Lung (tissue), 12 donors: Measurements from ENCODE around the gene CASS4. TPM values are rescaled to one million over a fixed set of nuclear protein-coding genes. Genes with fewer than 3 reads are reported as not detected.
"Not testable (repeated sequence)": the region's sequence is repeated elsewhere in the genome, so short reads cannot be mapped to it uniquely, and the experiment has no call there.

Experiments used
- ATAC-seq: fragments of 200-7000 bp; cut with Tn5 transposase; one replicate; pipeline ENCODE4 v1.9.1; 2020; ENCODE audit warnings: moderate number of reproducible peaks; ENCODE audit not compliant: insufficient read depth, low FRiP score
- DNase-seq, 3 donors: peaks; one replicate each; pipeline ENCODE4 v3.0.0-alpha.2; 2013 to 2017
- H3K27ac ChIP-seq, 2 donors: one replicate each; pipeline ENCODE4 v1.5.1; 2013; ENCODE audit warnings: mild to moderate bottlenecking in 2 of 2, moderate library complexity in 2 of 2, control low read depth in 1 of 2, inconsistent platforms in 1 of 2, low read depth in 1 of 2, low read length in 1 of 2
- H3K27me3 ChIP-seq, 3 donors: one replicate each; pipeline ENCODE4 v1.5.1; 2013; ENCODE audit warnings: low read length in 2 of 3; ENCODE audit not compliant: control insufficient read depth in 3 of 3, insufficient read depth in 3 of 3
- H3K36me3 ChIP-seq, 4 donors: one replicate each; pipeline ENCODE4 v1.5.1; 2013; ENCODE audit warnings: low read length in 4 of 4, mild to moderate bottlenecking in 1 of 4, moderate library complexity in 1 of 4; ENCODE audit not compliant: control insufficient read depth in 4 of 4, insufficient read depth in 4 of 4
- H3K4me1 ChIP-seq, 5 donors: one replicate each; pipeline ENCODE4 v1.5.1; 2013; ENCODE audit warnings: low read length in 5 of 5, mild to moderate bottlenecking in 2 of 5, moderate library complexity in 1 of 5; ENCODE audit not compliant: control insufficient read depth in 5 of 5, insufficient read depth in 5 of 5
- H3K4me3 ChIP-seq: one replicate; pipeline ENCODE4 v1.5.1; 2013; ENCODE audit warnings: mild to moderate bottlenecking, control low read depth, moderate library complexity
- H3K9ac ChIP-seq, 2 donors: one replicate each; pipeline ENCODE4 v1.5.1; 2013; ENCODE audit warnings: low read length in 2 of 2, control low read depth in 1 of 2; ENCODE audit not compliant: insufficient read depth in 1 of 2
- H3K9me3 ChIP-seq, 4 donors: one replicate each; pipeline ENCODE4 v1.5.1; 2013; ENCODE audit warnings: low read length in 3 of 4, mild to moderate bottlenecking in 1 of 4, moderate library complexity in 1 of 4; ENCODE audit not compliant: control insufficient read depth in 4 of 4, insufficient read depth in 3 of 4
- CTCF ChIP-seq: IDR thresholded peaks from 2 replicates; pipeline ENCODE4 v1.5.1; 2012; ENCODE audit warnings: mild to moderate bottlenecking; ENCODE audit errors: control extremely low read depth, extremely low read depth
- WGBS, 2 donors: extraction: QIAGEN DNeasy Blood & Tissue Kit; methylation state at CpG; one replicate each; pipeline ENCODE4 v1.1.7; 2013; 5-methylcytosine and 5-hydroxymethylcytosine counted together
- polyA plus RNA-seq, 2 donors: library from polyadenylated mRNA; stranded (reverse); fragments of 200-250 nt; gene quantifications; one replicate each; pipeline ENCODE4 v1.2.1, GENCODE V29; 2013
- total RNA-seq, 2 donors: library from RNA; depleted of rRNA in 1 of 2; stranded (reverse); fragments of >200 nt in 1 of 2; gene quantifications; one replicate each; pipeline ENCODE4 v1.2.1, GENCODE V29; 2014 to 2021
- donor health status: control.
- donor health status: control.
- donor health status: Bipolar disorder and iron deficiency.
- donor health status: healthy.
- donor health status: DM: yes; HTN: yes; CAD: no.

CASS4 gene
- total and polyA plus RNA-seq, 4 donors, result 4.5 to 30.7 (median 14.8) TPM

DNA sequence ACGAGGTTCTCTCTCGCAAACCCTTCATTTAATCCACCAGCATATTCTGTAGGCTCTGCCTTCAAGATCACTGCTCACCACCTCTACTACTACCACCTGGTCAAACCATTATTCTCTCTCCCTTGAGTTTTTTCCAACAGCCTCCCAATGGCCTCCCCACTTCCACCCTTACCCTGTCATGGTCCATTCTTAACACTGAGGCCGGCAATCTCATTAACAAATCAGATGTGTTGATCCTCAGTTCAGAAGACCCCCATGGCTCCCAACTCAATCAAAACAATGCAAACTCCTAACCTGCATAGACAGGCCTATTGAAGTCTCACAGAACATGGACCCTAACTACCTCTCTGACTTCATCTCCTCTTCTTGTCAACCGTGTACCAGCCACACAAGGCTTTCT lies 22.3 kb upstream of the CASS4 start:
- WGBS, 2 donors, result 96 to 99% methylated on average over 4 of the region's 4 CpGs
- DNase-seq (no peak), ATAC-seq (no peak)
- Histone ChIP-seq H3K4me3 (no peak overlapping the region), H3K36me3 (peaks cover 0 to 14% (median 8%) of the 10 kb centered on the region in 4 donors), H3K27me3 (no peaks in the 10 kb centered on the region), H3K9ac (no peak overlapping the region), H3K9me3 (no peaks in the 10 kb centered on the region), H3K27ac (no peak overlapping the region), H3K4me1 (peaks cover 5 to 20% (median 11%) of the 10 kb centered on the region in 5 donors)
- no peak for TF ChIP-seq CTCF

- not testable (repeated sequence) for H3K27ac ChIP-seq, DNase-seq, H3K9me3 ChIP-seq, H3K4me3 ChIP-seq, ATAC-seq, H3K9ac ChIP-seq, H3K27me3 ChIP-seq
- Histone ChIP-seq H3K36me3 (peaks cover 3 to 19% (median 7%) of the 10 kb centered on the region in 4 donors), H3K4me1 (peaks cover 5 to 20% (median 11%) of the 10 kb centered on the region in 5 donors)
- 97% methylated on average over 9 of the region's 9 CpGs for WGBS, 2 donors
Measured at GRCh38 chr20:56390396-56390795, 21.7 kb upstream of the CASS4 start.

- ATAC-seq, result no peak
- no peak for DNase-seq
Measured at GRCh38 chr20:56391037-56391436, 21.0 kb upstream of the CASS4 start.

GRCh38 chr20:56391596-56392131 lies 20.4 kb upstream of the CASS4 start:
- DNase-seq (no peak), ATAC-seq (peak; percentile 14)
- H3K4me1 ChIP-seq, result peaks cover 5 to 20% (median 11%) of the 10 kb centered on the region in 5 donors
- H3K36me3 ChIP-seq, result peaks cover 9 to 11% (median 10%) of the 10 kb centered on the region in 4 donors
- peak overlapping the region; percentile 42 to 85 for H3K9ac ChIP-seq
- no peaks in the 10 kb centered on the region for H3K27me3 ChIP-seq
- H3K9me3 ChIP-seq, result no peaks in the 10 kb centered on the region
- no peak for TF ChIP-seq CTCF
- 0 to 1% methylated on average over 29 of the region's 29 CpGs for WGBS, 2 donors
- peak overlapping the region; percentile 62 to 88 for H3K27ac ChIP-seq
- H3K4me3 ChIP-seq, result peak overlapping the region; percentile 76

More at GRCh38 chr20:56391037-56391436, 21.0 kb upstream of the CASS4 start:
- no peaks in the 10 kb centered on the region for H3K9me3 ChIP-seq
- H3K36me3 ChIP-seq, result peaks cover 9 to 15% (median 9%) of the 10 kb centered on the region in 4 donors
- H3K9ac ChIP-seq, result peak overlapping the region; percentile 28 to 43
- WGBS, 2 donors, result 21 to 26% methylated on average over 10 of the region's 10 CpGs
- H3K4me1 ChIP-seq, result peaks cover 5 to 20% (median 11%) of the 10 kb centered on the region in 5 donors
- no peak overlapping the region for H3K27ac ChIP-seq
- H3K4me3 ChIP-seq, result no peak overlapping the region
- H3K27me3 ChIP-seq, result no peaks in the 10 kb centered on the region
- no peak for TF ChIP-seq CTCF
